GM23248 (cell line): ENCODE measurements around the gene SHFL.

Experiments used
- EZH2 ChIP-seq: fragments of 200-600 bp; sonication (generic); IDR thresholded peaks from 2 replicates; pipeline ENCODE4 v1.6.1; 2018; ENCODE audit warnings: antibody characterized with exemption, mild to moderate bottlenecking; ENCODE audit not compliant: insufficient read depth, poor library complexity, severe bottlenecking
- EZH2phosphoT487 ChIP-seq: fragments of 200-600 bp; sonication (generic); IDR thresholded peaks from 2 replicates; pipeline ENCODE4 v1.6.1; 2018; ENCODE audit warnings: antibody characterized with exemption, moderate library complexity, mild to moderate bottlenecking, low read depth; ENCODE audit not compliant: insufficient read depth

DNA sequence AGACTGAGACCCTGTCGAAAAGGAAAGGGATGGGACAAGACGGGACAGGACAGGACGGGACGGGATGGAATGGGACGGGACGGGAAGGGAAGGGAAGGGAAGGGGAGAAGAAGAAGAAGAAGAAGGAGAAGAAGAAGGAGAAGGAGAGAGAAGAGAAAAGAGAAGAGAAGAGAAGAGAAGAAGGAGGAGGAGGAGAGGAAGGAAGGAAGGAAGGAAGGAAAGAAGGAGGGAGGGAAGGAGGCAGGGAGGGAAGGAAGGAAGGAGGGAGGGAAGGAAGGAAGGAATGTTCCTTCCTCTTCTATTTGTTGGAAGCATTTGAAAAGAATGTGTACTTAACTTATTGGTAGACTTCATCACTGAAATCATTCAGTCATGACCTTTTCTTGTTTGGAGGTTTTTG, 9.6 kb upstream of the SHFL start:
- no peak for TF ChIP-seq EZH2
- TF ChIP-seq EZH2phosphoT487, result no peak
